Superior temporal gyrus (tissue), 1 donor: ENCODE results near the gene SLC22A12.
A peak's percentile ranks its signal among the peaks of the same experiment; 100 is the strongest.

Experiments used
- DNase-seq: peaks from one replicate; pipeline ENCODE4 v3.0.0-alpha.2; 2016; ENCODE audit errors: extremely low spot score

The SLC22A12 gene

DNA sequence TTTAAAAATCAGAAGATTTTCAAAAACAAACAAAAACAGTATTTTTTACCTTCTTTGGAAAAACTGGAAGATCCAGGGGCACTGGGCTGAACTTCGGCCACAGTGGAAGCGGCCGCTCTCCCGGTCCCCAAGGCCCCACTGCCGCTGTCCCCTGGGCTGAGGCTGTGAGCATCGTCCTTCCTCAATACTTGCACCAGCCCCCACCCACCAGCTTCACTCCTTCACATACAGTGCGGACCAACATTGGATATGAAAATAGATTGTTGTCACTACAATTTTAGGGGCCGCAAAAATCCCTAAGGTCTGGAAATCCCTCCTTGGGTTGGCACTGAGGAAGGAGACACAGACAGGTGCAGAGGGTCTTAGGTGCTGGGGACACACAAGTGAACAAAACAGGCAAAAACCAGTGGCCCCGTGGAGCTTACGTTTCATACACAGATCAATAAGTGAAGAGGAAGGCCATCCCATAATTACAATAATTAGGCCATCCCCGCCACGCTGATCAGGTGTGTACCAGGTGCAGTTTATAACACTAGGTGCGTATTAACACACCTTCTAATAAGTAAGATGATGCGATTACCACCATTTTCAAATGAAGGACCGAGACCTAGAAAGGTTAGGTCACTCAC, 28.2 kb upstream of the SLC22A12 start:
- no peak for DNase-seq

GRCh38 chr11:64563966-64564365, 27.1 kb upstream of the SLC22A12 start:
- DNase-seq: no peak

DNA sequence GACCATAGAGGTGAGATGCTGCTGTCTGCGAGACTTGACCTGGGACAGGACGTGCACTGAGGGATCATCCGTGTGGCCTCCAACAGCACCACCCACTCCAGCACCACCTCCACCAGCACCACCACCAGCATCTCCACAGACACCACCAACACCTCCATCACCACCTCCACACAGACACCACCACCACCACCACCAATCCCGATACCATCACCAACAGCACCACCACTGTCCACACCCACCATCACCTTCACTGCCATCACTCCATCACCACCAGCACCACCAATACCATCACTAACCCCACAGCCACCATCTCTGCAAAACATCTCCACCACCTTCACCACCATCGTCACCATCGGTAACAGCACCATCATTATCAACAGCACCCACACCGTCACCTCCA, 26.6 kb upstream of the SLC22A12 start:
- no peak for DNase-seq

GRCh38 chr11:64564947-64565889, 25.8 kb upstream of the SLC22A12 start:
- no peak for DNase-seq

DNA sequence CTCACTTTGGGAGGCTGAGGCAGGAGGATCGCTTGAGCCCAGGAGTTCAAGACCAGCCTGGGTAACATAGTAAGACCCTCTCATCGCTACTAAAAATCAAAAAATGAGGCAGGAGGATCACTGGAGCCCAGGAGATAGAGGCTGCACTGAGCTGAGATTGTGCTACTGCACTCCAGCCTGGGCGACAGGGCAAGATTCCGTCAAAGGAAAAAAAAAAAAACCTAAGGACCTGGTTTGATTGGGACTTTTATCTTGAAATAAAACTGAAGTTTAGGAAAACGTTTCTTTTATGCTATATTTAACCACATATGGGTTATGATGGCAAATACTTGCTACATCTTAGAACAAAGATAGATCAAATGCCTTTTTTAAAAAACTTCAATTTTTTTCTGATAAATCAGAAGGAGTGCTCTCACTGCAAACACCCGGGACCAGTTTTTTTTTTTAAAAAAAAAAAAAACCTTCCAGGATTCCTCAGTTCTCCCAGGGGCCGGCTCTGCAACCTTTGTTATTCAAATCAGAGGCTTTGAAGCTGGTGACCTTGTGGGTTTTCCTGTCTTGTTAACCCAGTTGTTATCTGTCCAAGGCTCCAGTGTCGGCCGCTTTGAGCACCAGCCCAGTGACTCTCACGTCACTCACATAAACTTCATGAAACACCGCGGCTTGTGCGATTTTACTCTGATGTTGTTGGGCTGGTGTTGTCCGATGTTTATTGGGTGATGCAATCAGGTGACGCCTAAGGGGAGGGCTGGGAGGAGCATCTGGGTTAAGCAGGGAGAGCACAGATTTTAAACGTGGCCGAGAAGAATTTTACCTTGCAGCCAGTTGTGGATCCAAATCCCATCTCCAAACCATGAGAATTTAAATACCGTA, 24.7 kb upstream of the SLC22A12 start:
- no peak for DNase-seq

GRCh38 chr11:64566915-64567891, 23.8 kb upstream of the SLC22A12 start:
- no peak for DNase-seq

DNA sequence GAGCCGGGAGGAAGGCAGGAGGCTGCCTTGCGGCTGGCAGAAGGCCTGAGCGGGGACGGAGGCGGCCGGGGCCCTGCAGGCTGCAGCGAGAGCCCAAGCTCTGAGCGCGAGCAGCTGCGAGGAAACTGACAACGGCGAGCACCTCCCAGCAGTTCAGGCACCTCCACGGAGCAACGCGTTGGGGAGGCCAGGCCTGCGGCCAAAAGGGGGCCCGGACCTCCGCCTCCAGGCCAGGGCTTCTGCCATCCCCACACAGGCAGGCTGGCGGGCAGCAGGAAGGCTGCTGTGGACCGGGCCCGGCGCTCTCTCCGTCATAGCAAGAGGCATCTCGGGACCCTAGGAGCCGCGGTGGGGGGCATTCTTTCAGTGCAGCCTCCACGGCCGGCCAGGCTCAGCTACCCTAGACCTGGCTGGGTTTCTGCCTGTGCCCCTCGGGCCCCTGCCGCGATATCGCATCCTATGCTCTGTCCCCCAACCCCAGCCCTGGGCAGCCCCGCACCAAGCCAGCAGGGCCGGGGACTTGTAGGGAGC, 22.9 kb upstream of the SLC22A12 start:
- DNase-seq: no peak

DNA sequence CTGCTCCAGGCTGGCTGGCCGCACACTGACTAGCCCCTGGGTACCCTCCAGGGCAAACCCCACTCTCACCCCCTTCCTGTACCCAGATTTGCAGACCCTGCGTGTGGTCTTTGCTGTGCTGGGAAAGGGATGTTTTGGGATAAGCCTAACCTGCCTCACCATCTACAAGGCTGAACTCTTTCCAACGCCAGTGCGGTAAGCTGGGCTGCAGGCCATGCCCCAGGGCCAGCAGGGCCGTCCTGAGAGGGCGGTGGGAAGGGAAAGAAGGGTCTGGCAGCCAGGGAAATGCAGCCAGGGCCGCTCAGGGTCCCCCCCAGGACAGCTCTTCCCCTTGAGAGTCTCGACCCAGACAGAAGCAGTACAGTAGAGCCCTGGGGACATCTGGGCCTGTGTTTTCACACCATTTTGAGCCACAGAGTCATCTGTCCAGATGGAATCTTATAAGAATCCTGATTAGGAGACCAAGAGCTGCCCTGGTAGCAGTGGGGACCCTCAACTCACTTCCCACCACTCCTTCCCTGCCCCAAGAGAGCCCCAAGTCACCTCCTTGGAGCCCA, 22.4 kb upstream of the SLC22A12 start:
- DNase-seq: no peak

GRCh38 chr11:64569300-64569970, 21.6 kb upstream of the SLC22A12 start:
- DNase-seq: no peak

- DNase-seq: no peak
Observed at GRCh38 chr11:64570341-64570740, 20.7 kb upstream of the SLC22A12 start.

GRCh38 chr11:64571050-64571409, 20.0 kb upstream of the SLC22A12 start:
- DNase-seq: no peak

GRCh38 chr11:64571410-64572091, 19.5 kb upstream of the SLC22A12 start:
- DNase-seq: no peak

GRCh38 chr11:64572143-64572542, 18.9 kb upstream of the SLC22A12 start:
- no peak for DNase-seq

DNA sequence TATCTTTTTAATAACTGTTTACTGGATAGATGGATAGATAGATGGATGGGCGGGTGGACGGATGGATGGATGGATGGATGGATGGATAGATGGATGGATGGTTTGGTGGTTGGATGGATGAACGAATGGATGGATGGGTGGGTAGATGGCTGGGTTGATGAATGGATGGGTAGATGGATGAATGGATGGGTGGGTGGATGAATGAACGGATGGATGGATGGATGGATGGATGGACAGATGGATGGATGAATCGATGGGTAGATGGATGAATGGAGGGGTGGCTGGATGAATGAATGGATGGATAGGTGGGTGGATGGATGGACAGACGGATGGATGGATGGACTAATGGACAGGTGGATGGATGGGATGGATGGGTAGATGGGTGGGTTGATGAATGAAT, 13.8 kb upstream of the SLC22A12 start:
- no peak for DNase-seq

DNA sequence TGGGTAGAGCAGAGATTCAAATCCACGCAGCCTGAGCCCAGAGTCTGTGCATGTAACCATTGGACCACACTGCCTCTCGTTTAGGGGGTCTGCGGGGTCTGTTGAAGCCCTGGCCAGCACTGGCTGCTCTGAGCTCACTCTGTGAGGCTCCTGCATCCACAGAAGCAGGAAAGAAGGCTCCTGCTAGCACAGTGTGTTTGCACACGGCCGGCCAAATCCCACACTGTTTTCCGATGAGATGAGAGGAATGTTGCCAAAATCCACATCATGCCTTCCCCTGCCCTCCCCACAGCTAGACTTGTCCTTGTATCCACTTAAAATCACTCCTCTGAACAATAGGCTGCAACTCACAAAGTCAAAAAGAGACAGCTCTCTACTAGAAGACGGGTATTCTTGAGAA, 10.6 kb upstream of the SLC22A12 start:
- peak; percentile 44 for DNase-seq

GRCh38 chr11:64581057-64581523, 9.9 kb upstream of the SLC22A12 start:
- DNase-seq: no peak

GRCh38 chr11:64582885-64583284, 8.1 kb upstream of the SLC22A12 start:
- DNase-seq: no peak

- no peak for DNase-seq
Observed at GRCh38 chr11:64583296-64584262, 7.4 kb upstream of the SLC22A12 start.
